GM10248 (cell line): ENCODE measurements around the gene DDHD1.
A peak's percentile ranks its signal among the peaks of the same experiment; 100 is the strongest.

Experiments used
- CTCF ChIA-PET: fragments of 300-600 bp; sonication (Branson Sonifier 250); formaldehyde crosslinking; extraction: SDS; loops from one replicate; lab custom pipeline; 2021; ENCODE audit warnings: antibody characterized with exemption; lab: Yijun Ruan, JAX
- POLR2A ChIA-PET: fragments of 350-650 bp; sonication (Branson Sonifier 250); formaldehyde crosslinking; extraction: SDS; loops from one replicate; lab custom pipeline; 2020; ENCODE audit warnings: antibody characterized with exemption; lab: Yijun Ruan, JAX
- DNase-seq: peaks from one replicate; pipeline ENCODE4 v3.0.0; 2012; ENCODE audit errors: extremely low spot score
- TF ChIP-seq, protein P1 (sequence below): IDR thresholded peaks from 2 replicates; pipeline ENCODE4 v1.5.1; 2012; ENCODE audit warnings: mild to moderate bottlenecking, low read depth; ENCODE audit errors: extremely low read depth, missing control alignments, control extremely low read depth

The DDHD1 gene

DNA sequence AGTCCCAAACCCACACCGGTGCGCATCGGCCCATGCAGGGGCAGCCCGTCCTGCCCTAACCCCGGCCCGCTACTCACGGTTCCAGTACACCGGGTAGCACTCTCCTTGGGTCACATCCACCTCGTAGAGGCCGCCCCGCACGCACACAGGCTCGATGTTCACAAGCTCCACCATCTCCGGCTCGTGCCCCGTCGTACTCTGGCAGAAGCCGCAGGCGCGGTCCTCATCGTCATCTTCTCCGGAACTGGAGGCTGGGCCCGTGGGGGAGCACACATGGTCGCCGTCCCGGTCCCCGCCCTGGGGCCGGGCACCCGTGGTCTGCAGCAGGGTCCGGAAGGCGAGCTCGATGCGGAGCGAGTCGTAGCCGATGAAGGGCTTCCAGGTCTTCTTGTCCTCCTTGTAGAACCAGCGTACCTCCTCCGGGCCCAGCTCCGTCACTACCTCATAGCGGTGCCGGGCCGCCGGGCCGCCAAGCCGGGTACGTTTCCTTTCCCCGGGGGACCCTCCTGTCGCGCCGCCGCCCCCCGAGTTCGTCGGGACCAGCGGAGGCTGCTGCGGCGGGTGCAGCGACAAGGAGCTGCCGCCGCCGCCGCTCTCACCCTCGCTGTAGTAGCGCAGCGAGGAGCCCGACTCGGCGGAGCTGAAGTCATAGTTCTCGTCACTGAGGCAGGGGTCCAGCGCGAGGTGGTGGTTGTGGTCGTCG, 788 bp downstream of the DDHD1 start:
- ChIA-PET CTCF (interaction anchor here (1.2 to 3.3 kb wide), 7 partner anchors 9 to 43 kb away, joined by 3 to 11 read pairs (median 4); no protein-coding TSS in a partner anchor), POLR2A (interaction anchor here (0.9 to 1.1 kb wide), 2 partner anchors 10 to 44 kb away, joined by 3 to 4 read pairs; no protein-coding TSS in a partner anchor)
- DNase-seq, result peak; percentile 54
- TF ChIP-seq, protein P1, sequence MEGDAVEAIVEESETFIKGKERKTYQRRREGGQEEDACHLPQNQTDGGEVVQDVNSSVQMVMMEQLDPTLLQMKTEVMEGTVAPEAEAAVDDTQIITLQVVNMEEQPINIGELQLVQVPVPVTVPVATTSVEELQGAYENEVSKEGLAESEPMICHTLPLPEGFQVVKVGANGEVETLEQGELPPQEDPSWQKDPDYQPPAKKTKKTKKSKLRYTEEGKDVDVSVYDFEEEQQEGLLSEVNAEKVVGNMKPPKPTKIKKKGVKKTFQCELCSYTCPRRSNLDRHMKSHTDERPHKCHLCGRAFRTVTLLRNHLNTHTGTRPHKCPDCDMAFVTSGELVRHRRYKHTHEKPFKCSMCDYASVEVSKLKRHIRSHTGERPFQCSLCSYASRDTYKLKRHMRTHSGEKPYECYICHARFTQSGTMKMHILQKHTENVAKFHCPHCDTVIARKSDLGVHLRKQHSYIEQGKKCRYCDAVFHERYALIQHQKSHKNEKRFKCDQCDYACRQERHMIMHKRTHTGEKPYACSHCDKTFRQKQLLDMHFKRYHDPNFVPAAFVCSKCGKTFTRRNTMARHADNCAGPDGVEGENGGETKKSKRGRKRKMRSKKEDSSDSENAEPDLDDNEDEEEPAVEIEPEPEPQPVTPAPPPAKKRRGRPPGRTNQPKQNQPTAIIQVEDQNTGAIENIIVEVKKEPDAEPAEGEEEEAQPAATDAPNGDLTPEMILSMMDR, result no peak

DNA sequence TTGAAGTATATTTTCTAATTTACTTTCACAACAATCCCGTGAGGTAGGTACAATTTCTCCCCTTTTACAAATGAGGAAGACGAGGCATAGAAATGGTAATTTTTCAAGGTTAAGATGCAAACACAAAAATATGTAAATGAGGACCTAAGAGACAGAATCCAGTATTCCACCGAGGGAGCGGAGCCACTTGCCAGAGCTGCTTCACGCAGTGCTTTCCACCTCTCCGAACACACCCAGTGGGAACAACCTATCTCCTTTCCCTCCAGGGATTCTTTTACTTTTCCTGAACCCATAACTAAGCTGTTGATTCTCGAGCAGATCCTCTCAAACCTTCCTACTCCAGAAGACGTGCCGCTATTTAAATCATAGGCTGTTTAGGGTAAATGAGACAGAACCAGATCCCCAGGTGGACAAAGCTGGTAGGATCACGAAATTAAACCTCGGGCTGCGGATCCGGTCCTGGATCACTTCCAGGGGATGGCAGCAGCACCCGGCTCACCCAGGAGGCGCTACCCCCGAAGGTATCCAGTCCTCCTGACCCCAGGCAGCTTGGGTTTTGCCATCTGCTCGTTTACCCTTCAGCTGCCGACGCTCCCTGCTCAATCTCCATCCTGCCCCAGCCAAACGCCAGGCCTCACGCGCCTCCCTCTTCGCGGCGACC, 1.5 kb downstream of the DDHD1 start:
- POLR2A ChIA-PET, result interaction anchor here (0.9 to 1.1 kb wide), 2 partner anchors 10 to 43 kb away, joined by 3 to 4 read pairs; no protein-coding TSS in a partner anchor
- CTCF ChIA-PET, result interaction anchor here (1.2 to 3.3 kb wide), 6 partner anchors 9 to 30 kb away, joined by 3 to 11 read pairs (median 5); no protein-coding TSS in a partner anchor
- TF ChIP-seq, protein P1, result peak; percentile 26
- no peak for DNase-seq

DNA sequence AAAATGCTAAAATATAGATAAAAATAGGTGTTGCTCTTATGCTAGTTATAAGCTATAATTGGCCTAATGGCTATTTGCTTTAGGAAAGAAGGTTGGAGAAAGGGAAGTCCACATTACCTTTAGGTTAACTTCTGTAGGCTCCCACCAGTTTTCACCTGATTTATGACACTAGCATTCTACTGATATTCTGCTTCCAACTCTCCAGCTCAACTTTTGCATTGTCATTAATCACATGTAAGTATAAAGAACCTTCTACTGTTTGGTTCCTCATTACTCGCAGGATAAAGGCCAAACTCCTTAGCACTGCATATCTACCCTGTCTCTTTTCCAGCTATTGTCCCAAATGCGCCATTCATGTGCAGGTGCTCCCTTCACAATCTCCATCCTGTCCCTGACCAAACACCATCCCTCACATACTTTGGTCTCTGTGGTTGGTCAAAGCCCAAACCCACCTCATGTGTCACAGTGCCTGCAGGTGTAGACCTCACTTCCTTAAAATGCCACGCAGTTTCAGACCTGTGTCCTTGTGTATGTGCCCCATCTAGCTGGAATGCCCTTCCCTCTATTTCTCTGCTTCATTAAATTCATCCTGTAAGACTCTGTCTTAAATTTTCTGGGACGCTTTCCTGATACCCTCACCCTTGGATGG, 3.3 kb downstream of the DDHD1 start:
- CTCF ChIA-PET, result interaction anchor here (0.8 to 2.0 kb wide), 11 partner anchors 10 to 146 kb away, joined by 3 to 7 read pairs (median 3); no protein-coding TSS in a partner anchor
- TF ChIP-seq, protein P1, result no peak
- POLR2A ChIA-PET, result no interaction called here
- no peak for DNase-seq

DNA sequence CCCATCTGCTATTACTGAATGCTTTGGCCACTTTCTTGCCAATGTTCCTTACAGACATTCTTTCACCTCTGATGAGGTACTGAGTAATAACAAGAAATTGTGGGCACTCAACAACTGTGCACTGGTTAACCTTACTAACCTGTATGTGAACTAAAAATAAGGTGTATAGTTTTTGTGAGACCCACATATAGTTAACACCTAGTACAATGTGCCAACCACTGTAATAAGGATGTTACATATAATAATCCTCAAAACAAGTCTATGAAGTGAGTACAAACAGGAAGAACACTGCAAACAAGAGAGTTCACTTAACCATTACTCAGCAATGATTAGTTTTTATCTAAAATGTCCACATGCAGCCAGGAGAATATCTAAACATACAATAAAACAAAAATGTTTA, 4.5 kb downstream of the DDHD1 start:
- TF ChIP-seq, protein P1, result no peak
- ChIA-PET CTCF (interaction anchor here (1.1 to 2.0 kb wide), 6 partner anchors 9 to 147 kb away, joined by 3 to 7 read pairs (median 4); no protein-coding TSS in a partner anchor), POLR2A (no interaction called here)

DNA sequence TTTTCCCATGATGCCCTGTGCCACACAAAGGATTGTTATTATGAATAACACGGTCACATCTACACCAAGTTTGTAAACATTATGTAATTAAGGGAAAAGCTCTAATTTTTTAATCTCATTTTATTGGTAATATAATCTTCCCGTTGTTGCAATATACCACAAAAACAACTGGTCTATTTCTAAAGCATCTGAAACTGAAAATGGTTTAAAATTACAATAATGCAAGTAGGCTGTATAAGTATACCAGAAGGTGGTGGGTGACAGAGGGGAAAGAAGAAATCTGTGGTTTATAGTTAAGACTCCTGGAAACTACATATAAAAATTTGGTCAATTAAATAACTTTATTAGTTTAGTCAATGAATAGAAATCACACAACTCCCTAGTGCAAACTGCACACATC, 5.2 kb downstream of the DDHD1 start:
- TF ChIP-seq, protein P1, result no peak
- ChIA-PET CTCF (interaction anchor here (0.7 to 1.4 kb wide), 2 partner anchors 8 to 39 kb away, joined by 3 to 4 read pairs; no protein-coding TSS in a partner anchor), POLR2A (no interaction called here)
- DNase-seq, result no peak

More for the DNA sequence above, 4.5 kb downstream of the DDHD1 start:
- DNase-seq, result no peak

DNA sequence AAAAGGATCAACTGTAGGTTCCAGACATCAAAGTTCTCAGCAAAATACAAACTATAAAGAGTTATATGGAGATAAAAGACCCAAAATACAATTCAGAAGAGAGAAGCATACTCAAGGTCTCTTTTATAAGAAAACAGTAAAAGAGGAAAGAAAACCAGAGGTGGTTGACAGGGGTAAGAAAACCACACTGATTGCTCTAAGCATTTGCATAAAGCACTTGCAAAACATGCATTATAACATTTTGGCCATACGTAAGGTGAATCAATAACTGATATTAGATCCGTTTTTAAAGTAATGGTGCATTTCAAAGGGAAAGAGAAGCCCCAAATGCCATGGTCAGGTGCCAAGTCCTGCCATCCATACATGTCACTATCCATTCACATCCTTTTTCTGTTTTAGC, 5.9 kb downstream of the DDHD1 start:
- ChIA-PET CTCF (interaction anchor here (0.7 kb wide), 1 partner anchor 38 kb away, joined by 3 read pairs; no protein-coding TSS in a partner anchor), POLR2A (no interaction called here)
- DNase-seq, result no peak
- TF ChIP-seq, protein P1, result no peak
